HEK293 (cell line): ENCODE data around the gene PIGO.

Experiments
- CTCF ChIA-PET: fragments of 350-600 bp; formaldehyde crosslinking; extraction: SDS; loops from one replicate; lab custom pipeline; 2021; ENCODE audit warnings: antibody characterized with exemption; lab: Yijun Ruan, JAX
- POLR2A ChIA-PET: fragments of 300-600 bp; formaldehyde crosslinking; extraction: SDS; loops from one replicate; lab custom pipeline; 2020; ENCODE audit warnings: antibody characterized with exemption, inconsistent platforms; lab: Yijun Ruan, JAX
- H3K27ac ChIP-seq: fragments of 200-500 bp; sonication (Bioruptor generic); 2 replicates; pipeline ENCODE4 v1.5.1; 2014; ENCODE audit warnings: low read depth, low read length, control low read depth, inconsistent platforms; ENCODE audit errors: extremely low read depth
- H3K36me3 ChIP-seq, 2 experiments: fragments of 200-500 bp in 1 of 2; sonication (Bioruptor generic) in 1 of 2; 1 replicate in 1 of 2; 2 replicates in 1 of 2; pipeline ENCODE4 v1.5.1; 2014 to 2017; ENCODE audit warnings: inconsistent platforms in 2 of 2, low read length in 2 of 2; ENCODE audit not compliant: control insufficient read depth in 2 of 2, insufficient read depth in 1 of 2
- H3K4me1 ChIP-seq: fragments of 200-500 bp; sonication (Bioruptor generic); 2 replicates; pipeline ENCODE4 v1.5.1; 2014; ENCODE audit warnings: mild to moderate bottlenecking, low read length, inconsistent platforms; ENCODE audit not compliant: control insufficient read depth, insufficient read depth
- H3K4me3 ChIP-seq: 2 replicates; pipeline ENCODE4 v1.5.1; 2011; ENCODE audit warnings: low read depth, mild to moderate bottlenecking, control low read depth, low read length, moderate library complexity
- H3K9me3 ChIP-seq: fragments of 200-500 bp; sonication (Bioruptor generic); 2 replicates; pipeline ENCODE4 v1.5.1; 2014; ENCODE audit warnings: low read depth, low read length, inconsistent platforms; ENCODE audit not compliant: control insufficient read depth, insufficient read depth
- INSM2 ChIP-seq: fragments of 450-650 bp; formaldehyde crosslinking; IDR thresholded peaks from 2 replicates; pipeline ENCODE4 v1.5.1; 2016; ENCODE audit warnings: missing biosample characterization, missing genetic modification characterization
- KLF1 ChIP-seq: fragments of 450-650 bp; formaldehyde crosslinking; IDR thresholded peaks from 2 replicates; pipeline ENCODE4 v1.5.1; 2016; ENCODE audit warnings: missing biosample characterization, missing genetic modification characterization
- KLF9 ChIP-seq: fragments of 450-650 bp; formaldehyde crosslinking; IDR thresholded peaks from 2 replicates; pipeline ENCODE4 v1.5.1; 2016; ENCODE audit warnings: missing biosample characterization, missing genetic modification characterization, low read depth
- MYNN ChIP-seq: fragments of 450-650 bp; formaldehyde crosslinking; IDR thresholded peaks from 2 replicates; pipeline ENCODE4 v1.5.1; 2016; ENCODE audit warnings: missing biosample characterization, missing genetic modification characterization, borderline replicate concordance
- PRDM1 ChIP-seq: fragments of 450-650 bp; formaldehyde crosslinking; IDR thresholded peaks from 2 replicates; pipeline ENCODE4; 2016; ENCODE audit warnings: missing biosample characterization, missing genetic modification characterization
- SP2 ChIP-seq: fragments of 450-650 bp; formaldehyde crosslinking; IDR thresholded peaks from 2 replicates; pipeline ENCODE4 v1.5.1; 2016; ENCODE audit warnings: missing biosample characterization, missing genetic modification characterization
- SP3 ChIP-seq: fragments of 450-650 bp; formaldehyde crosslinking; IDR thresholded peaks from 2 replicates; pipeline ENCODE4 v1.5.1; 2016; ENCODE audit warnings: missing biosample characterization, missing genetic modification characterization
- ZBTB8A ChIP-seq: fragments of 450-650 bp; formaldehyde crosslinking; IDR thresholded peaks from 2 replicates; pipeline ENCODE4 v1.5.1; 2016; ENCODE audit warnings: missing biosample characterization, missing genetic modification characterization
- ZFHX2 ChIP-seq: fragments of 450-650 bp; formaldehyde crosslinking; conservative IDR thresholded peaks from 2 replicates; pipeline ENCODE4 v1.5.1; 2016; ENCODE audit warnings: missing biosample characterization, missing genetic modification characterization
- ZFP3 ChIP-seq: fragments of 450-650 bp; formaldehyde crosslinking; IDR thresholded peaks from 2 replicates; pipeline ENCODE4 v1.5.1; 2016; ENCODE audit warnings: low read depth, missing biosample characterization, missing genetic modification characterization
- ZNF146 ChIP-seq: fragments of 450-650 bp; formaldehyde crosslinking; IDR thresholded peaks from 2 replicates; pipeline ENCODE4 v1.5.1; 2016; ENCODE audit warnings: missing biosample characterization, missing genetic modification characterization
- ZNF335 ChIP-seq: fragments of 450-650 bp; formaldehyde crosslinking; conservative IDR thresholded peaks from 2 replicates; pipeline ENCODE4 v1.5.1; 2016; ENCODE audit warnings: missing biosample characterization, missing genetic modification characterization
- ZNF639 ChIP-seq: fragments of 450-650 bp; formaldehyde crosslinking; IDR thresholded peaks from 2 replicates; pipeline ENCODE4 v1.5.1; 2016; ENCODE audit warnings: missing biosample characterization, missing genetic modification characterization
- ZNF660 ChIP-seq: fragments of 450-650 bp; IDR thresholded peaks from 2 replicates; pipeline ENCODE4 v1.5.1; 2018; ENCODE audit warnings: missing biosample characterization, mild to moderate bottlenecking, missing genetic modification characterization
- ZNF791 ChIP-seq: fragments of 450-650 bp; formaldehyde crosslinking; IDR thresholded peaks from 2 replicates; pipeline ENCODE4 v1.5.1; 2016; ENCODE audit warnings: missing biosample characterization, missing genetic modification characterization
- TF ChIP-seq, protein P1 (sequence below): fragments of 450-650 bp; formaldehyde crosslinking; IDR thresholded peaks from 2 replicates; pipeline ENCODE4 v1.5.1; 2016; ENCODE audit warnings: missing biosample characterization, missing genetic modification characterization
- TF ChIP-seq, protein P2 (sequence below): fragments of 450-650 bp; formaldehyde crosslinking; IDR thresholded peaks from 2 replicates; pipeline ENCODE4 v1.5.1; 2016; ENCODE audit warnings: missing biosample characterization, missing genetic modification characterization

PIGO gene

GRCh38 chr9:35114113-35114839, 17.9 kb upstream of the PIGO start:
- Histone ChIP-seq H3K36me3 (no peaks in the 10 kb centered on the region), H3K4me3 (no peak overlapping the region), H3K27ac (no peak overlapping the region; the same call in 1 of the 2 replicates), H3K9me3 (no peaks in the 10 kb centered on the region), H3K4me1 (peaks cover 15% of the 10 kb centered on the region)
- TF ChIP-seq SP3 (tag by site-specific recombination) (peak; percentile 50), ZBTB8A (tag by site-specific recombination) (no peak), KLF9 (peak; percentile 30; the same call in 1 of the 2 replicates), SP2 (tag by site-specific recombination) (peak; percentile 67), PRDM1 (tag by site-specific recombination) (0 out of 2 replicates have a peak, but pooled peaks have one; percentile 21), MYNN (tag by site-specific recombination) (no peak), ZNF639 (tag by site-specific recombination) (no peak), KLF1 (tag by site-specific recombination) (peak; percentile 70), INSM2 (tag by site-specific recombination) (no peak), ZNF146 (tag by site-specific recombination) (no peak), ZNF335 (tag by site-specific recombination) (0 out of 2 replicates have a peak, but pooled peaks have one; percentile 25), ZFHX2 (tag by site-specific recombination) (peak; percentile 39; the same call in 1 of the 2 replicates), ZNF791 (tag by site-specific recombination) (no peak)
- TF ChIP-seq, protein P1, sequence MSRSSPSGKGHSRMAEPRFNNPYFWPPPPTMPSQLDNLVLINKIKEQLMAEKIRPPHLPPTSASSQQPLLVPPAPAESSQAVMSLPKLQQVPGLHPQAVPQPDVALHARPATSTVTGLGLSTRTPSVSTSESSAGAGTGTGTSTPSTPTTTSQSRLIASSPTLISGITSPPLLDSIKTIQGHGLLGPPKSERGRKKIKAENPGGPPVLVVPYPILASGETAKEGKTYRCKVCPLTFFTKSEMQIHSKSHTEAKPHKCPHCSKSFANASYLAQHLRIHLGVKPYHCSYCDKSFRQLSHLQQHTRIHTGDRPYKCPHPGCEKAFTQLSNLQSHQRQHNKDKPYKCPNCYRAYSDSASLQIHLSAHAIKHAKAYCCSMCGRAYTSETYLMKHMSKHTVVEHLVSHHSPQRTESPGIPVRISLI, result no peak
- TF ChIP-seq, protein P2, sequence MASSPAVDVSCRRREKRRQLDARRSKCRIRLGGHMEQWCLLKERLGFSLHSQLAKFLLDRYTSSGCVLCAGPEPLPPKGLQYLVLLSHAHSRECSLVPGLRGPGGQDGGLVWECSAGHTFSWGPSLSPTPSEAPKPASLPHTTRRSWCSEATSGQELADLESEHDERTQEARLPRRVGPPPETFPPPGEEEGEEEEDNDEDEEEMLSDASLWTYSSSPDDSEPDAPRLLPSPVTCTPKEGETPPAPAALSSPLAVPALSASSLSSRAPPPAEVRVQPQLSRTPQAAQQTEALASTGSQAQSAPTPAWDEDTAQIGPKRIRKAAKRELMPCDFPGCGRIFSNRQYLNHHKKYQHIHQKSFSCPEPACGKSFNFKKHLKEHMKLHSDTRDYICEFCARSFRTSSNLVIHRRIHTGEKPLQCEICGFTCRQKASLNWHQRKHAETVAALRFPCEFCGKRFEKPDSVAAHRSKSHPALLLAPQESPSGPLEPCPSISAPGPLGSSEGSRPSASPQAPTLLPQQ (tag by site-specific recombination), result no peak
- CTCF ChIA-PET, result interaction anchor here (0.6 to 6.8 kb wide), 8 partner anchors 15 to 440 kb away, joined by 4 to 58 read pairs (median 6); partner anchors contain the start of gene PIGO
- POLR2A ChIA-PET, result interaction anchor here (0.6 to 4.3 kb wide), 14 partner anchors 12 to 618 kb away, joined by 3 to 92 read pairs (median 5); partner anchors contain the start of genes CCDC107, CREB3, DNAJB5 and FANCG

GRCh38 chr9:35112257-35113020, 16.0 kb upstream of the PIGO start:
- Histone ChIP-seq H3K9me3 (no peaks in the 10 kb centered on the region), H3K4me1 (peaks cover 15% of the 10 kb centered on the region), H3K27ac (no peak overlapping the region), H3K4me3 (no peak overlapping the region), H3K36me3 (peaks cover 0 to 12% of the 10 kb centered on the region in 2 experiments; a peak in 1 of 3 replicates)
- POLR2A ChIA-PET, result interaction anchor here (0.8 to 2.5 kb wide), 6 partner anchors 10 to 123 kb away, joined by 3 to 23 read pairs (median 7); partner anchors contain the start of genes DNAJB5, FANCG, PIGO and STOML2
- TF ChIP-seq ZFP3 (tag by site-specific recombination) (no peak), ZNF660 (no peak)
- TF ChIP-seq, all 188 proteins: peak for 0
- CTCF ChIA-PET, result interaction anchor here (0.6 to 6.8 kb wide), 5 partner anchors 11 to 440 kb away, joined by 3 to 58 read pairs (median 4); partner anchors contain the start of gene PIGO
